Activated CD4-positive, alpha-beta T cell treated with anti-CD3 and anti-CD28 coated beads, Interleukin-2, Interleukin-4, amounts not matched to agents 100 ng/mL and 50 ng/mL, durations not matched to agents 16 hours and 8 hours (primary cell): ENCODE measurements around the gene CMTR2.
"Not testable (repeated sequence)": the region's sequence is repeated elsewhere in the genome, so short reads cannot be mapped to it uniquely, and the experiment has no call there.

Source experiments
- DNase-seq: peaks from one replicate; pipeline ENCODE4 v3.0.0-alpha.2; 2020; ENCODE audit warnings: low spot score

CMTR2 gene, protein sequence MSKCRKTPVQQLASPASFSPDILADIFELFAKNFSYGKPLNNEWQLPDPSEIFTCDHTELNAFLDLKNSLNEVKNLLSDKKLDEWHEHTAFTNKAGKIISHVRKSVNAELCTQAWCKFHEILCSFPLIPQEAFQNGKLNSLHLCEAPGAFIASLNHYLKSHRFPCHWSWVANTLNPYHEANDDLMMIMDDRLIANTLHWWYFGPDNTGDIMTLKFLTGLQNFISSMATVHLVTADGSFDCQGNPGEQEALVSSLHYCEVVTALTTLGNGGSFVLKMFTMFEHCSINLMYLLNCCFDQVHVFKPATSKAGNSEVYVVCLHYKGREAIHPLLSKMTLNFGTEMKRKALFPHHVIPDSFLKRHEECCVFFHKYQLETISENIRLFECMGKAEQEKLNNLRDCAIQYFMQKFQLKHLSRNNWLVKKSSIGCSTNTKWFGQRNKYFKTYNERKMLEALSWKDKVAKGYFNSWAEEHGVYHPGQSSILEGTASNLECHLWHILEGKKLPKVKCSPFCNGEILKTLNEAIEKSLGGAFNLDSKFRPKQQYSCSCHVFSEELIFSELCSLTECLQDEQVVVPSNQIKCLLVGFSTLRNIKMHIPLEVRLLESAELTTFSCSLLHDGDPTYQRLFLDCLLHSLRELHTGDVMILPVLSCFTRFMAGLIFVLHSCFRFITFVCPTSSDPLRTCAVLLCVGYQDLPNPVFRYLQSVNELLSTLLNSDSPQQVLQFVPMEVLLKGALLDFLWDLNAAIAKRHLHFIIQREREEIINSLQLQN

GRCh38 chr16:71288890-71289731 lies at the start of gene CMTR2:
TSS of gene CMTR2 (minus strand) at chr16:71289402. CDS start at chr16:71285920, 3,482 bp downstream.
- peak; percentile 93 for DNase-seq

DNA sequence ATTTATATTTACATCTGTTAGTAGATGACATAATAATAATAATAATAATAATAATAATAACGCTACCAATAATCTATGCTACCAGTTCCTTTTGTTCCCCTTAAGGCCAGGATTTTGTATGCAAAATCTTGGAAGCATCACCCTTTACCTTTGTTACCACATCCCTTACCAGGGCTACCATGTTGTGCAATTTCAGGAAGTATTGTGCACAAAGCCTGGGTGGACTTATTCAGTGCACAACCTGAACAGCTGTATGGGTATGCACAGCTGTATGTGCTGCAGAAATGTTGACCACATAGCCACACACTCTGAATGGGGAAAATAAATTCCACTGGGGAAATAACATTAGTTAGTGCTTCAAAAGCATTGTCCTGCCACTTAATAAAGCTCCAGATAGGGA lies 49.4 kb upstream of the CMTR2 start:
- DNase-seq = no peak

GRCh38 chr16:71338193-71338592 lies 49.0 kb upstream of the CMTR2 start:
- DNase-seq = no peak

DNA sequence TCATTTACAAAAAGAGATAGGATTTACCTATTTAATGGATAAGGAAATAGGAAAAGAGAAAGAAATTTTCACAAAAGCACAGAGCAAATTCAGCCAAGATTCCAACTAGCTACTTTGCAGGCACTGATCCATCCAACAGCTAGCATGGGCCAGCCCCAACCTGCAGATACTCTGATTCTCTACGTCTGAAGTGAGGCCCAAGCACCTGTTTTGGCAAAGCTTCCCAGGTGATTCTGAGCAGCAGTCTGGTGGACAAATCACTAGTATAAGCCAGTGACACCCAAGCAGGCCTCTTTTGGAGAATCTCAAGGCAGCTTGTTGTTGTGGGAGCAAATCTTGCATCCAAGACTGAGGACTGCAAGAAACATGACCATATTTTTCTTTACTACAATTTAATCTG lies 48.4 kb upstream of the CMTR2 start:
- DNase-seq = no peak

DNA sequence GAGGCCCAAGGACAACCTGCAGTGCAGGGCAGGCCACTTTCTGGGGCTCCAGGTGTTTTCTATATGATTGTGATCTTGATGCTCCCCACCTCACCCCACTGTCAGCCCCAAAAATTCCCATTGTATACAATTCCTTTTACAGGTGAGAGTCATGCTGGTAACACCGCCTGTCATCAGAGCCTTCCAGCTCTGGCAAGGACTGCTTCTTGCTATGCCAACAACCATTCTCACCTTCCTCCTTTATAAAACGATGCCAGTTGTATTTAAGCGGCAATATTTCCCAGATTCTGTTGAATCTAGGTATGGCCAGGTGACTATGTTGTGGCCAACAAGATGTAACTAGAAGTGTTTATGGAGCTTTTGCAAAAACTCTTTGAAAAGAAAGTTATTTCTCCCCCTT lies 38.9 kb upstream of the CMTR2 start:
- DNase-seq = no peak

DNA sequence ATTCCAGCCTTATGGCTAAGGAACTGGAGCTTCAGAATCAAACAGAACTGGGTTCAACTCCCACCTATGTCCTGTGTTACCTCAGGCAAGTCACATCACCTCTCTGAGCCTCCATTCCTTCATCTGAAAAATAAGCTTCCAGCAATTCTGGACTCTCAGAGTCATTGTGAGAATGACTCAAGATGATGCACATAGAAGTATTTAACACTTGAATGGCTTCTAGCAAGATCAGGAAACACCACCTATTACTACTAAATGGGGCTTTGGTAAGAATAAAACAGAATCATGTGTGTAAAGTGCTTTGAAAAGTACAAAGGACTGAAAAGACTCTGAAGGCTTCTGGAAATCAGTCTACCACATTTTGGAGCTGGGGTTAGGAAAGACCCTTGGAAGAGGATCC lies 38.5 kb upstream of the CMTR2 start:
- no peak for DNase-seq

DNA sequence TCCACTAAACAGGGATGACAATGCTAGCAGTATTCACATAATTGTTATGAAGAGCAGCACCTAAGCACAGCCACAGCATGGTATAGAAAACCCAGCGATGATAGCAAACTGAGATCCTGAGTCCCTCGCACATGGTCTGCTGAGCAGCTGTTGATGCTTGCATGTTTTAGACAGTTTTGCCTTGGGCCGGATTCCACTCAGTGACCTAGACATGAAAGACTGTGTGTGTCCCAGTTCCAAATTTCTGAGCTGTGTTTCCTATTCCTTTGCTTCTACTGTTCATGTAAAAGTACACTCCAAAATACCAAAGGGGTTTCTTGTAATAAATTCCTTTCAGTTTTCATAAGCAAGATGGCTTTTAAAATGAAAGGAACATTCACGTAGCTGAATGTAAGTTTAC lies 30.8 kb upstream of the CMTR2 start:
- no peak for DNase-seq

DNA sequence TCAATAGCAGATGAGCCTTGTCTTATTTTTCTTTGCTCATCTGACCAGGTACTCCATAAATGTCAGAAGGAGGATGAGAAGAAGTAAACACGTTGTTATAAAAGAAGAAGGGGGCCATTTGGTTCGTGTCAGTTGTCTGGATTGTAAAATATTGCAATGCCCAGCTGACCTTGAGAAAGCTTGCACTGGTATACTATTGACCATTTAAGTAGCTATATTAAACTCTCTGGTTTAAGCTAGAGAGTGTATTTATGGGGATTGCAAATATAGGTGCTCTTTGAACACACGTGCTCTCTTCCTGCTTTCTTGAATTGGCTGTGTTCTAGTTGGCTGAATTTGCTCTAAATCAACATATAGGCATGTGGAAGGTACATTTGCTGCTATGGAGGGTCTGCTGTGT lies 26.1 kb upstream of the CMTR2 start:
- DNase-seq = no peak

- not testable (repeated sequence) for DNase-seq
Observed at GRCh38 chr16:71313591-71313990, 24.4 kb upstream of the CMTR2 start.

- DNase-seq = peak; percentile 30
Observed at GRCh38 chr16:71311553-71312158, 22.5 kb upstream of the CMTR2 start.

GRCh38 chr16:71303938-71304337 lies 14.7 kb upstream of the CMTR2 start:
- no peak for DNase-seq

- DNase-seq = no peak
Observed at GRCh38 chr16:71297341-71297634, 8.1 kb upstream of the CMTR2 start.

GRCh38 chr16:71296584-71297340 lies 7.6 kb upstream of the CMTR2 start:
- no peak for DNase-seq

DNA sequence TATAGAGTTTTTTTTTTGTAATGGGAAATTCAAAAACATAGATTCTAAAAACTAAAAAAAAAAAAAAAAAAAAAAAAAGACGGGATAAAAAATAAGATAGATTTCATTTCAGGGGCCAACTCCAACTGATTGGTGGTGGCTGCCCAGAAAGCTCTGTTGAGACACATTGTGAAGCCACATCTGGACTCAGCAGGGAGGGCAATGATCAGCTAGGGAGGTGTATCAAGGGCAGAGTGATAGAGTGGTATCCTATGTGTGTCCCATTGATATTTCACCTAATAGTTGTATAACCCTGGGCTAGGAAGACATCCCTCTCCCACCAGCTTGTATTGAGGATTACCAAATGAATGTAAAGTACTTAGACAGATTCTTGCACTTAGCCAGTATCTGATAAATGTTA lies 6.7 kb upstream of the CMTR2 start:
- no peak for DNase-seq

DNA sequence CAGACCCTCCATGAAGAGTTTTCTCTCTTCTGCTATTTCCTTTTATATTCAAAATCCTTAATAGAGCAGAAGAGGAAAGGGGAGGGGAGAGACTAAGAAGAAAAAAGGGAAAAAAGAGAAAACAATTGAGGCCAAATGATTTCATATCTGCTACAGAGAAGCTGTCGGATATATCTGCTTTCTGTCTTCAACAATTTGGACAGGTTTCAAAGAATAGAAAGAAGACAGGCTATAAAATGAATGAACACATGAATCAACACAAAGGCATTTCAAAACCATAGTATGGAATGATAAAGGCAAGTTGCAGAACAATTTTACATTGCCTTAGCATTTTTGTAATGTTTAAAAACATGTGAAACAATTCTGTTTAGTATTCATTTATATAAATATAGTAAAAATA lies 4.7 kb upstream of the CMTR2 start:
- DNase-seq = no peak

DNA sequence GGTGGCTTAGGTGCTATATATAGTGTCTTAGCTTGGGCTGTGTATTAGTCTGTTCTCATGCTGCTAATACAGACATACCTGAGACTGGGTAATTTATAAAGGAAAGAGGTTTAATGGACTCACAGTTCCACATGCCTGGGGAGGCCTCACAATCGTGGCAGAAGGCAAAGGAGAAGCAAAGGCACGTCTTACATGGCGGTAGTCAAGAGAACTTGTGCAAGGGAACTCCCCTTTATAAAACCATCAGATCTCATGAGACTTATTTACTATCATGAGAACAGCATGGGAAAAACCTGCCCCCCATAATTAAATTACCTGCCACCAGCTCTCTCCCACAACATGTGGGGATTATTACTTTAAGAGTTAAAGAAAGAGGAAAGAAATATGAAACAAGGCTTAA lies 2.9 kb upstream of the CMTR2 start:
- not testable (repeated sequence) for DNase-seq

DNA sequence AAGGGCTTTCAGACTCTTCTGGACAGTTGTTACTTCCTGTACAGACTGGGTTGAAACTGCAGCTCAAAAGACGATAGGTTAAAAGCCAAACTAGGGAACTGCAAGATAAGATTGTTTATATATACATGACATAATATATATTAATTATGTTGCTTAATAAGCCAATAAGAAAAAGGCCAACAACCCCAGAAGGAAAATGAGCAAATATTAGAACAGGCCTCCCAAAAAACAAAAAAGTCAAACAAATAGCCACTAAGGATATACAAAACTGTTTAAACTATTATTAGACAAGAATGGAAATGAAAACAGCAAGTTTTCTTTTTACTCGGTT lies 495 bp upstream of the CMTR2 start:
- no peak for DNase-seq

- no peak for DNase-seq
Observed at GRCh38 chr16:71288570-71288889, 672 bp downstream of the CMTR2 start.

- DNase-seq = no peak
Observed at GRCh38 chr16:71287911-71288310, 1.3 kb downstream of the CMTR2 start.

DNA sequence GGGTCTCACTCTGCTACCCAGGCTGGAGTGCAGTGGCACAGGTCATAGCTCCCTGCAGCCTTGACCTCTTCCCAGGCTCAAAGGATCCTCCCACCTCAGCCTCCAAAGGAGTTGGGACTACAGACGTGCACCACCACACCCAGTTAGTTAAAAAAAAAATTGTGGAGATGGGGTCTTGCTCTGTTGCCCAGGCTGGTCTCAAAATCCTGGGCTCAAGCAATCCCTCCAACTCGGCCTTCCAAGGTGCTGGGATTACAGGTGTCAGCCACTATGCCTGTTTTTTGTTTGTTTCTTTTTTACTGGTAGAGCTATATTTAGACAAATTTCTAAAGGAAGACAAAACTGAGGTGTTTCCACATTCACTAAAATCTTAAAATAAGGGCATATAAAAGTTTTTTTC lies 1.7 kb downstream of the CMTR2 start:
- no peak for DNase-seq

DNA sequence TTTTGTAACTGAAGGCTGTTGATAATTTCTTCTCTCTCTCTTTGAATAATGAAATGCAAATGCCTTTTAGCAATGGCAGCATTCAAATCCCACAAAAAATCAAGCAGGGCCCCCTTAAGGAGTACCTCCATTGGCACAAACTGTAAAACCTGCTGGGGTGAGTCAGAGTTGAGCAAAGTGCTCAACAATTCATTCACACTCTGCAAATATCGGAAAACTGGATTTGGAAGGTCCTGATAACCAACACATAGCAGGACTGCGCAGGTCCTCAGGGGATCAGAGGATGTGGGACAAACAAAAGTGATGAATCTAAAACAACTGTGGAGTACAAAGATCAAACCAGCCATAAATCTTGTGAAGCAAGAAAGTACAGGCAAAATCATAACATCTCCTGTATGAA lies 5.6 kb downstream of the CMTR2 start:
- DNase-seq = no peak

DNA sequence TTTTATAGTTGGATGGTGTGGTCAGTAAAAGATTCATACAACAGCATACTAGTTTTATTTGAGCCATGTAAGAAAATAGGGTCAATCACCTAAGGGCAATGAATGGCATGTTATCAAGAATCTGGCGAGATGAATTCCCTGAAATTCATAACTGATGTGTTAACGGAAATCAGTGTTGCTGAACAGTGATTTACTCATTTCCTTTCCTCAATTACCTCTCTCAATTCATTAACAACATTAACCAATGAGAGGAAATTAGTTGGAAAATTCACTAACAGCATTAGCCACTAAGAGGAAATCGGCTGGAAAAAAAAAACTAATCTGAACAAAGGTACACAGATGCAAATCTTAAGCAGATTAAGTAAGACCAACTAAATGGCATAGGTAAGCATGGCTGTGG lies 6.3 kb downstream of the CMTR2 start:
- no peak for DNase-seq
